DOHH2 (cell line): ENCODE measurements around the gene PPP4R1.

Experiments
- EZH2phosphoT487 ChIP-seq: fragments of 200-600 bp; sonication (generic); IDR thresholded peaks from 2 replicates; pipeline ENCODE4 v1.6.1; 2017; ENCODE audit warnings: borderline replicate concordance, mild to moderate bottlenecking, antibody characterized with exemption, low read length, moderate library complexity, mixed read lengths
- TF ChIP-seq, protein P1 (sequence below): fragments of 200-600 bp; sonication (generic); IDR thresholded peaks from one replicate; pipeline ENCODE4 v1.5.1; 2014; ENCODE audit warnings: antibody characterized with exemption, mild to moderate bottlenecking, low read depth, low read length; ENCODE audit not compliant: poor library complexity, severe bottlenecking

DNA sequence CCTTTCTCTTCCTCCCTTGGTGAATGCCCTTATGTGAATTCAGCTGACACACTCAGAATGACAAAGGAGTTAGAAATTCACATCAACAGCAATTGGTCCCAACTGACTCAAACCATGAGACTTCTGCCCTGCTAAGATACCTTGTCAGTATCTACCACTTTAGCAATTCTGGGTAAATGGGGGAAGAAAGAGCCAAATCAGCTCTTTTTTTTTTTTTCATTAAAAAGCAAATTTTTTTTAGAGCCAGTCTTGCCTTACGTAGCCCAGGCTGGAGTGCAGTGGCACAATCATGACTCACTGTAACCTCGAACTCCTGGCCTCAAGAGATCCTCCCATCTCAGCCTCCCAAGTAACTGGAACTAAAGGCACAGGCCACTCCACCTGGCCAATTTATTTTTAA lies 1.7 kb upstream of the PPP4R1 start:
- TF ChIP-seq EZH2phosphoT487, result no peak
- TF ChIP-seq, protein P1, sequence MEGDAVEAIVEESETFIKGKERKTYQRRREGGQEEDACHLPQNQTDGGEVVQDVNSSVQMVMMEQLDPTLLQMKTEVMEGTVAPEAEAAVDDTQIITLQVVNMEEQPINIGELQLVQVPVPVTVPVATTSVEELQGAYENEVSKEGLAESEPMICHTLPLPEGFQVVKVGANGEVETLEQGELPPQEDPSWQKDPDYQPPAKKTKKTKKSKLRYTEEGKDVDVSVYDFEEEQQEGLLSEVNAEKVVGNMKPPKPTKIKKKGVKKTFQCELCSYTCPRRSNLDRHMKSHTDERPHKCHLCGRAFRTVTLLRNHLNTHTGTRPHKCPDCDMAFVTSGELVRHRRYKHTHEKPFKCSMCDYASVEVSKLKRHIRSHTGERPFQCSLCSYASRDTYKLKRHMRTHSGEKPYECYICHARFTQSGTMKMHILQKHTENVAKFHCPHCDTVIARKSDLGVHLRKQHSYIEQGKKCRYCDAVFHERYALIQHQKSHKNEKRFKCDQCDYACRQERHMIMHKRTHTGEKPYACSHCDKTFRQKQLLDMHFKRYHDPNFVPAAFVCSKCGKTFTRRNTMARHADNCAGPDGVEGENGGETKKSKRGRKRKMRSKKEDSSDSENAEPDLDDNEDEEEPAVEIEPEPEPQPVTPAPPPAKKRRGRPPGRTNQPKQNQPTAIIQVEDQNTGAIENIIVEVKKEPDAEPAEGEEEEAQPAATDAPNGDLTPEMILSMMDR, result no peak
